Suppressor macrophage (primary cell): Measurements from ENCODE around the gene CDC14B.
"Not testable (repeated sequence)": the region's sequence is repeated elsewhere in the genome, so short reads cannot be mapped to it uniquely, and the experiment has no call there.

Source experiments
- DNase-seq, 4 experiments: peaks; one replicate each; pipeline ENCODE4 v3.0.0-alpha.2; 2020 to 2022

The CDC14B gene

DNA sequence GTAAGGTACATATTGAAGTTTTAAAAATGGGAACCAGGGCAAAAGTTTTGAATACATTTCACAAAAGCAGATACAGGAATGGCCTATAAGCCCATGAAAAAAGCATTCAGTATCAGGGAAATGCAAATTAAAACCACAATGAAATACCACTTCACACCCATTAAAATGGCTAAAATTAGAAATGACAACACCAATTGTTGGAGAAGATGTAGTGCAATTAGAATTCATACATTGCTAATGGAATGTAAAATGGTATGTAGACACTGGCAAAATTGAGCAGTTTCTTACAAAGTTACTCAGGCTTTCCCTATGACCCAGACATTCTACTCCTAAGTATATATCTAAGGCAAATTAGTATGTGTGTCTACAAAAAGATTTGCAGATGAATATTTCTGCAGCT is 34.2 kb downstream of the CDC14B start:
- no peak for DNase-seq

DNA sequence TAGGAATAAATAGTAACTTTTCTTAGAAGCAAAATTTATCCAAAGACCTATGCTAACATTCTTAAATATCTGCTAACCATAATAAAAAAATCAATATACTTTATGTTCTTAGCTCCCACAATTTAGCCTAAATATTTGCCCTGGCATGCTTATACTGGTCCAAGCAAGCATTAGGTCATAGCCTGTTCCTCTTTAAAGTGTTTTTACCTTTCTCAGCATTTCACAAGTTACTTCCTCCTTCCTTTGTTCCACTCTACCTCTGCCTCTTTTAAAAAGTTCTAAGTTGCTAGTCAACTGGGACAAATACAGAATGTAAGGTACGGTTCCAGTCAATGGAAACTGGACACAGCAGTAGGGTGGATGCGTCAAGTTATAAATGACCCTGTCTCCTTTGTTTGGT is 37.4 kb downstream of the CDC14B start:
- peak in 2 of 4 experiments; percentile 13 to 16 for DNase-seq

DNA sequence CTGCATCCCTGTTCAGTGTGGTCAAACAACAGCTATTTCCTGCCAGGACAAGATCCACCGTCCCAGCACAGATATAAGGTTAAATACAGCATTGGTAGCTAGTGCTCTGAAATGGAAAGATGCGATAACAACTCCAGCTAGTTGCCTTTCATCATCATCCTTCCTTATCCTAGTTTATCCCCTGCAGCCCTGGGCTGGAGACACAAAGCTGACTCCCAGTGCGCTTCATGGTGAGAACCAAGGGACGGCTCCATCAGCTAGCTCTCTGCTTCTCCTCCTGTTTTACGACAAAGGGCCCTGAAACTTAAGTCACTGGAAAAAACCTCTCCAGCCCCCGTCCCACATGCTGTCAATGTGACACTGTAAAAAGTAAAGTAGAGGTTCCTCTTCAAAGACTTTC is 37.9 kb downstream of the CDC14B start:
- peak in 1 of 4 experiments; percentile 5 for DNase-seq

DNA sequence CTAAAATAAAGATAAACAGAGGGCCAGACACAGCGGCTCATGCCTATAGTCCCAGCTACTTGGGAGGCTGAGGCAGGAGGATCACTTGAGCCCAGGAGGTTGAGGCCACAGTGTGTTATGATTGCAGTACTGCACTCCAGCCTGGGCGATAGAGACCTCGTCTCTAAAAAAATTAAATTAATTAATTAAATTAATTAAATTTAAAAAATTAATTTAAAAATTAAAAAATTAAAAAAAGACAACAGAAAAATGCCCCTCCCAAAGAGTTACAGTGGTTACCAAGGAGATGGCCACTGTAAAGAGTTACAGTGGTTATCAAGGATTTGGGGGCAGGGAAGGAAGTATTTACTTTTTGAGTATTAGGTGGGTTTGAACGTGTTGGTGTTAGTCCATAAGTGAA is 38.3 kb downstream of the CDC14B start:
- DNase-seq, result no peak

DNA sequence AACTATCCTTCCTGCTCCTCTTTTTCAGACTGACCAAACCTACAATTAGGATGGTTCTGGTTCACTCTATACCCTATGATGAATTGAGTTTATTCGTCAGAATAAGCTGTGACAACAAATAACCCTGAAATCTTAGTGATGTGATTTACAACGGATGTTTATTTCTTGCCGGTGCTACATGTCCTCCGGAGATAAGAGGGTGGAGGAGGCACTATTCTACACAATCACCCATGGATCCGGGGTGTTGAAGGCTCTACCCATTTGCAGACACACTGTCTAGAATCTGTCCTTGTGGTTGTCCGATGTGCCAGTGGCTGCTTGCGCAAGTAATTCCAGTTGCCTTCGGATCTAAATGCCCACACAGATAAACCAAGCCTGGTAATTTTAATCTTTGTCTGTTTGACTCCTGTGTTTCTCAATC is 44.7 kb downstream of the CDC14B start:
- DNase-seq, result no peak

DNA sequence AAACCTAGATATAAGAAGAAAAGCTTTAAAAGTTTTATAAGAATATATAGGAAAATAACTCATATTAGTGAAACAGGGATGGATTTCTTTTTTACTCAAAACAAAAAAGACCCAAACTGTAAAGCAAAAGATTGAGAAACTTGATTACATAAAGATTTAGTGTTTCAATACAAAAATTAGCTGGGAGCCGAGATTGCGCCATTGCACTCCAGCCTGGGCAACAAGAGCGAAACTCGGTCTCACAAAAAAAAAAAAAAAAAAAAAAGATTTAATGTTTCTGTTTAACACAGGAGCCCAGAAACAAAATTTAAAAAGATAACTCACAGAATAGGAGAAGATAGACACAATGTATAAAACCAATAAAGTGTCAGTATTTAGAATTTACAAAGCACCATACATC is 45.2 kb downstream of the CDC14B start:
- no peak for DNase-seq

DNA sequence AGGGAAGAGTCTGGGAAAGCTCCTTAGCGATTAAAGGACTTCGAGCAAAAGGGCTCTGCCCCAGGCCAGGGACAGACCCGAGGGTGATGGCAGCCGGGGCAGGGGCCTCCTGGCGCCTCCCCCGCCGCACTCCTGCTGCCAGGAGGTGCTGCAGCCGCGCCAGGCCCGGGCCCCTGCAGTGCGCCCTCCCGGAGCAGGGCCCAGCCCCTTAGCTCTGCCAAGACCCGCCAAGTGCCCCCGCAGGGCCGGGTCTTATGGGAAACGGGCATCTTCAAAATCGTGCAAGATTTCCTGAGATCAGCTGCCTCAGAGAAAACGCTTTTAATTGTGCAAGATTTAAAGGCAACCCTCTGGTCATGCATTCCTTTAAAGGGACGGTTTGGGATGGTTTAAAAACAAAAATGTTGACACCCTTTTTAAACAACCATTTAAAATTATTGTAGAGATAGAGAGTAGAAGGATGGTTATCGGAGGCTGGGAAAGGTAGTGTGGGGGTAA is 52.4 kb downstream of the CDC14B start:
- DNase-seq, result peak in 2 of 4 experiments; percentile 22 to 28

DNA sequence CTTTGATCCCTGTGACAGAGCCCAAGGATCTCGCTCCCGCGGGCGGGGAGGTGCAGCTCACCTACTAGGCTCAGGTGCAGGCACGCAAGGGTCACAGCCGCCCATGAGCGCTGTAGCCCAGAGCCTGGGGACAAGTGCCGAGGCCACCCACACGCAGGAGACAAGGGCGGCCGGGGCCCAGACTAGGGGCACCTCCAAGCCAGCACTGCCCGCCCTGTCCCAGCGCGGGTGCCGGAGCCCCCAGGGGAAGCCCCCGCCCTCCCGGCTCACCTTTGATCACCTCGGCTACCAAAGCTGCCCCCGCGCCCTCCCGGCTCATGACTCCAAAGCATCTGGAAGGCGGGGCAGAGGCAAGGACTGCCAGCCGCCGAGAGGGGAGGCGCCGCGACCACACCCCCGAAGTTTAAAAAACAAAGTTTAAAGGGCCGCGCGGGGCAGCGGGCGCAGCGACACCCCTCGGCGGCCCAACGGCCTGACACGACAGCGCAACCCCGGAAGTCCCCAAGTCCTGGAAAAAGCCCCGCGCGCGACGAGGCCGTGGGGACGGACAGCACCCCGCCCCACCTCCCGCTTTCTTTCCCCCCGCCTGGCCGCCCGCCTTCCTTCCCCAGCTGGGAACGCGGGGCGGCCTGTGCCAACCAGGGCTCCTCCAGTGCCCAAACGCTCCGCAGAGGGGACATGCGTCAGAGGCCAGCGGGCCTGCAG is 53.0 kb downstream of the CDC14B start:
- peak; percentile 72 to 90 (median 80) for DNase-seq

DNA sequence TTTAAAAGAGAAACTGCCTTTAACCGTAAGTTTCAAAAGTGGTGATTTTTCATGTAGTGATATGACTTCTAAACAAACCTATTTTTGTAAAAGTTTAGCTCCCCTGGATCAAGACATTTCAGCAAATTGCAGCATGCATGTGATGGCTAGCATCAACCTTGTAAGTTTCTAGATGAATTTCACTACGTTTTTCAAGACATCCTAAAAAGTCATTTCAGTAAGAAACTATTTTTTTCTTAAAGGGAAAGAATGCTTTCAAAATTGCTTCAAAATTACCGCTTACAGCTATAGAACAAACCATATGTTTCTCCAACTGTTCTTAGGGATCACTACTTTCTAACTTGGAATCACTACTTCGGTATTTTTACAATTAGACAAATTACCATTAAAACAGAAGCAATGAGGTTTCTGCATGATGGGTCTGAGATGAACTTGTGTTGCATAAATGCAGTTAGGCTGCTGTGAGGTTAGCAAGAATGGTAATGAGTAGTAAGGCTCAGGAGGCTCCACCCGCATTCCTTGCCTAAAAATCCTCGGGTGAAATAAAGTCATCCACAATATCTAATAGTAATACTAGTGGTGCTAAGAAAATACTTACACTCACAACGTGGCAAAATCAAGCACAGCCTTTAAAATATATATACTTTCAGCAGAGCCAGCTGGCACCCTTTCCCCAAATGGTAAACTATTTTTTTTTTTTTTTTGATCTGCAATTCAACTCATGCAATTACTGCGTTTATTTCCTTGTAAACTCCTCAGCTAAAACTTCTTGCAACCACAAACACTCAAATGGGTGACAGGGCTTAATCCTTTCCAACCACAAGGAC is 53.8 kb downstream of the CDC14B start:
- DNase-seq, result no peak

DNA sequence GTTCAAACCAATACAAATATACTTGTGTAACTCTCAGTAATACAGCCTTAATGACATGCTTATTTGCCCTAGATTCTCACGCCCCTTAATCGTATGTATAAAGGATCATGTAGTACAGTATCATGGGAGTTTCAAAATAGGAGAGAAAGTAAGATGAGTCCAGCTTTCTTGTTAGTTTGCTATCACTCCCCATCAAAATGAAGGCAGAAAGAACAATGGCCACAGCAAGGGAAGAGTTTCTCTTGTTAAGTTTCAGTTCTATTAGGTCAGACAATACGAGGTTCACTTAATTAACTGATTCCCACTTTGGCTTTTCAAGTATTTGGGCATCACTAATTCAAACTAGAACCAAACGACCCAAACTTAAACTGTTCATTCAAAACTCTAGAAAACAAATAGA is 55.4 kb downstream of the CDC14B start:
- no peak for DNase-seq

DNA sequence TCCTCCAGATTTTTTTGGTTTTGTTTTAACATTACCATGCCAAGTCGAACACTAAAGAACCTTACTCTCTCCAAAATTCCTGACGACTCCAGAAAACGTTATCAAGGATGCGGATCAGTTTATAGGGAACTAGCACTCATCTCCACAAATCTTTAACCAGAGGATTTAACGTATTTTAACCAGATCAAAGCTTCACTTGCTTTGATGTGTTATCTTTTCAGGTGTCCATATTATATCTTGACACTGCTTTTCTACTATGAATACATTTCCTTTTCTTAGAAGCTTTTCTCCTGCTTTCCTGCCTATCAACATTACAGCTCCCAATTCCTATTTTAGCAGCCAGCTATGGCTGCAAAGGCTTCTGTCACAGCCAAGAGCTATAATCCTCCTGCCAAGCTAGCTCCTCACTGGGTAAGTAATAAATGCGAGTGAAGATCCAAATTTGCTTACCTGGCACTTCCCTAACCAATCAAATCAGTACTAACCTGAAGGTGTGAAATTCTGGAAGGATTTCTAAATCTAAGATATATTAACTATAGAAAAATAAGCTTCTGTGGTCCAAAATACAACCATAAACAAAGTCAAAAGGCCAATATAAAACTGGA is 60.2 kb downstream of the CDC14B start:
- no peak for DNase-seq

DNA sequence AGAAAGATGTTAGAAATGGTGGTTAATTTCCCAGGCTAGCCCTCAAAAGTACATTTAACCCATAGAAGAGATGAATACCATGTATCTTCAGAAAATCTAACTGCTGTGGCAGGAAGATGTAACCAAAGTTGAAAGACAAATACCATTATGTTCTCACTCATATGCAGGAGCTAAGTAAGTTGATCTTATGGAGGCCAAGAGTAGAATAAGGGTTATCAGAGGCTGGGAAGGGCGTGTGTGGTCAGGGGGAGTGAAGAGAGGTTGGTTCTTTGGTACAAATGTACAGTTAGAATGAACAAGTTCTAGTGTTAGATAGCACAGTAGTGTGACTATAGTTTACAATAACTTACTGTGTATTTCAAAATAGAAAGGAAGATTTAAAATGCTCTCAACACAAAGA is 61.7 kb downstream of the CDC14B start:
- DNase-seq, result no peak

DNA sequence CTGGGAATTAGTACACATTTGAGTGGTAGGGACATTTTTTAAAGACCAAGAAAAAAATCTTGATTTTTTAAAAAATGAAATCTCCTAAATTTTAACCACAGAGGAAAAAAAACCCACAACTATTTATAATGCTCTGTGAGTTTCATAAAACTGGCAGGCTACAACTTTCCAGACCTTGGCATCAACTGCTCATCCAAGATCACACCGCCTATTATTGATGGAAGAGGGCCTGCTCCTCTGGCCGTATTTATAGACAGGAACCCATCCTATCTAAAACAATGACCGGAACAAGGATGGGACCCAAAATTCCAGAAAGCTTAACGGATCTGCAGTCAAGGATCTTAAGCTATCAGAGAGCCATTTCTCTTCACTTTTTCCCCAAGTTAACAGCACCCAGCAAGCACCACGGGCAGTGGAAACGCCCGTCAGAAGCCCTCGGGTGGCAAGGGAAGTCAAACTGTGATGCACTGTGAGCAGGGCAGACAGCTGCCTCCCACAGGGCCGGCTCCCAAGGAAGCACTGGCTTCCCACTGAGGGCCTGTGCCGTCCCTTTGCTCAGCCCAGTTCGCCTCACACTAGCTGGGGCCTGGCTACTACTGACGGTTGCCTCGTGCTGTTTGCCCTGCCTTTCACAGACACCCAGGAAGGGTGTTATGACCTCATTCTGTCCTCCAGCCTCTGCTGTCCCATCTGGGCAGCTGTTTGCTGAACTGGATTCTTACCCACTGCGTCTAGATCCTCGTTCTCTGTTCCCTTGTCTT is 62.8 kb downstream of the CDC14B start:
- DNase-seq, result no peak

DNA sequence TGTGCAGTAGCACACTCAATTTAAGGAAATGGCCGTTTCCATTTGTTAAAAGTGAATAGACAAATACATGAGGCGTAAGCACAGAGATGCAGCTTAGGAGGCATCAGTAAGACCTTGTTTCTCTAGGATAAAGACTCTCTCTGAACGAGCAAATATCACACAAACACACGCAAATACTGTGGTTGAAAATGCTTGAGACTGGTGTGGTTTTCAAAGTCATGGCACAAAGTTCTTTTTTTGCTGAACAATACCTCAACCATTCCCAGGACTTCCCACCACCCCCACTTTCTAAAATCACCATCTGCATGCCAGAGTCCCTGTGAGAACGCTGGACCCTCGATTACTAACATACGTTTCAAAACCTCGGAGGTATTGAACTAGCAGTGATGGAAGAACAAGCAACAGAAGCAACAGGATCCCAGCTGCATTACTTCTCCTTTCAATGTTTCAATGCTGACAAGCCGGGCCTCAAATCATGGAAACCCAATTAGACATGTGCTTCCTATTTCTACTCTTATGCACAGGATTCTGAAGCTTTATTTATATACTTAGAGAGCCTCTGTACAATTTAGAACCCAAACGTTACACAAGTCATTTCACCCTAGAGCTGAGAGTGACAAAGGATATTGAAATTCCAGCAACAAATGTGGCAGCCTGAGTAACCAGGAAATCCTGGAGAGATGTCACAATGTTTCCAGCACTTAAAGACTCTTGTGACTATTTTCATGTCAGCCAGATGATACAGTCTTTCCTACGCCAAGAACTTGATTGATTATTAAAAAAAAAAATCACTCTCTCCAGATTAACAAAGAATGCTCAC is 63.9 kb downstream of the CDC14B start:
- peak; percentile 28 to 48 (median 30) for DNase-seq

DNA sequence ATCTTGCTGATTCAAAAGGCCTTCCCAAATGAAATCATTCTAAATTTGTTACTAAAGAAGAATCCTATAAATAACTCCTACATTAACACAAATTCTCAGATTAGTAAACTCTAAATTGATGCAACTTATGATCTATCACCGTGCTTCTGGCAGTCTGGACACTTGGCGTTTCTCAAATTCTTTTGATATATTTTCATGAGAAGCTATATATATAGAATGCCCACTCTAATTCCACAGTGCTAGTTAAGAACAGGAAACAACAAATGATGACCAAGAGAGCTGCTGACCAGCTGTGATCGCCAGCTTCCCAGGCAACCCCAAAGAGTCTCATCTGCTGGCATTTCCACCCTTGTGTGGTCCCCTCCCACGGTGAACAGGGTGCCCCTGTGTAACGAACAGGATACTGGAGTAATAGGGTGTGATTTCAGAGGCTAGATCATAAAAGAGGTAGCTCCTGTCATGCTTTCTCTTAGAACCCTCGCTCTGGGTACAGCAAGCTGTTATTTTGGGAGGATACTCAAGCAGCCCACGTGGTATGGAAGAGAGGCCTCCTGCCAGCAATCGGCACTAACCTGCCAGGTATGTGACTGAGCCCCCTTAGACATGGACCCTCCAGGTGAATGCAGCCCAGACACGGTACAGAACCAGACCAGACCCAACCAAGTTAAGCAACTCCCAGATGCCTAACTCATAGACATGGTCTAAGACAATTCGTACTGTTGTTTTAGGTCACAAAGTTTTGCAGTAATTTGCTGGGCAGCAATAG is 64.7 kb downstream of the CDC14B start:
- DNase-seq, result peak; percentile 40 to 77 (median 54)

DNA sequence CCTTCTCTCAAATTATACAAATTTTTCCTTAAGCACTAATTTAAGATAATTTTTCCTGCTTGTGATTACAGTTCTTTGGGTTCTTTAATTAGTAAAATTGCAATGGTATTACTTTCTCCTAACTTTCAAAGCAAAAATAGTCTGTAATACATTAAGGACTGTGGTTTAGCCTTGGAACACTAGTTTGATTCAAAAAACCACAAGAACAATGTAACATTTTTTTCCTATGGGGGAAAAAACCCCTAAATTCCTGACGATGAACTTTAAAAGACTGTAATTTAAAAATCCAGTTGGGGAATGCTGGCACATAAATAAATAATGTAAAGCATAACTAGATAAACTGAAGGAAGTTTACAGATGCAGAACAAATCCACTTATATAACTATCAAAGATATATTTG is 65.3 kb downstream of the CDC14B start:
- no peak for DNase-seq

DNA sequence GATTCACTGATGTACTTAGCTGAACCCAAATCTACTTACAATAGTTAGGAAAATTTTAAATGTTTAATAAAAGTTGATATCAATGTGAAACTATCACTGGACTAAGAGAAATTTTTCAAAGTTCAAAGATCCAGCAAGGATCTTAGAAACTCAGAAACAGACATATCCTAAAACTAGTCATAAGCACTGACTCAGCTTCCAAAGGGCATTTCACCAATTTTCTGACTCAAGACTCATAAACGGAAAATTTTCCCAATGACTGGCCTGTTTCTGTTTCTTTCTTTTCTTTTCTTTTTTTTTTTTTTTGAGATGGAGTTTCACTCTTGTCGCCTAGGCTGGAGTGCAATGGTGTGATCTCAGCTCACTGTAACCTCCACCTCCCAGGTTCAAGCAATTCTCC is 66.6 kb downstream of the CDC14B start:
- DNase-seq, result no peak

DNA sequence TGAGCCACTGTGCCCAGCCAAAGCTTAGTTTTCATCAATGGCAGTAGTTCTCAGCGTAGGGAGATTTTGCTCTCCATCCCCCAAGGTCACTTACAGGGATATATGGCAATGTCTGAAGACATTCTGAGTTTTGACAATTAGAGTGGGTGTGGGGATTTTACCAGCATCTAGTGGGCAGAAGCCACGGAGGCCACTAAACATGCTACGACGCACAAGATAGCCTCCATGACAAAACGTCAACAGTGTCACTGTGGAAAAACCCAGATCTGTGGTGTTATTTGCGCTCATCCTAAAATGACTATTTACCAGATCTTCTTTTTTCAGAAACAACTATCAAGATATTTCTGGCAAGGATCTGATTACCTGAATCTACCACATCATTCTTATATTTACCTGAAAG is 68.2 kb downstream of the CDC14B start:
- DNase-seq, result no peak

DNA sequence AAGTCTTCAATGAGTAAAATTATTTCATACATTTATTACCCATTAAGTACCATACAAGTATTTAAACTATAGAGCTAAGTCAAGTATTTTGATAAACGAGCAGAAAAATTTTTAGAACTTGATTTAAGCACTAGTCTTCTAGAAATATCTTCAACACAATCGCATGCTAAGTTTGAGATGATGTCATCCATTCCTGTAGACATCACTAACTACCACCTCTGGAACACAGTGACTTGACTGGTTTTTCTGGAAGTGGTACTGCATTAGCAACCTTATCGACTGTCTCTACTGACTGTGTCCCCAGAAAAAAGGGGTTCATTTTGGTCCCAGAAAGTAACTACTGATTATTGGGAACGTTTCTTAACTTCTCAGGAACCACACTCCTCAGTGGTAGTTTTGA is 69.0 kb downstream of the CDC14B start:
- DNase-seq, result no peak

DNA sequence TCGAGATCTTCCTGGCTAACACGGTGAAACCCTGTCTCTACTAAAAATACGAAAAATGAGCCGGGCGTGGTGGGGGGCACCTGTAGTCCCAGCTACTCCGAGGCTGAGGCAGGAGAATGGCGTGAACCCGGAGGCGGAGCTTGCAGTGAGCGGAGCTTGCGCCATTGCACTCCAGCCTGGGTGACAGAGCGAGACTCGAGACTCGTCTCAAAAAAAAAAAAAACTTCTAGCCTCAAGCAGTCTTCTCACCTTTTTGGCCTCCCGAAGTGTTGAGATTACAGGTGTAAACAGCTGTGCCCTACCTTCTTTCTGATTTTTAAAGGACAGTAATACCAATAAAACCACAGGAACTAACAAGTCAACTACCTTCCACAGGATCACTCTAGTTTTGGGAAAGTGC is 76.5 kb downstream of the CDC14B start:
- not testable (repeated sequence) for DNase-seq

DNA sequence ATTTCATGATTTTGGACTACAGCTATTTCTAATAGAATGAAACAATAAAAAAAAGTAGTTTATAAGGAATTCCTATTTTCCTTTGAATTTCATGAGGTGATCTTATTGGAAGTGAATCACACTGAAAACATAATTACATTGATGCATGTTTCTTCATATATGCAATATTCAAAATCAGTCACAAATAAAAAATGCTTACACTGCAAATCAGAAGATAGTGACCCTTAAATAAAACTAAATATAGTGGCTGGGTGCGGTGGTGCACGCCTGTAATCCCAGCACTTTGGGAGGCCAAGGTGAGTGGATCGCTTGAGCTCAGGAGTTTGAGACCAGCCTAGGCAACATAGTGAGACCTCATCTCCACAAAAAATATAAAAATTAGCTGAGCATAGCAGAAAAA is 79.5 kb downstream of the CDC14B start:
- DNase-seq, result no peak
